Stimulated activated CD4-positive, alpha-beta T cell treated with anti-CD3 and anti-CD28 coated beads, Interleukin-4, amount 100 ng/mL, for 4 hours (primary cell): ENCODE results near the gene NPIPB9.
A peak's percentile ranks its signal among the peaks of the same experiment; 100 is the strongest.
"Not testable (repeated sequence)": the region's sequence is repeated elsewhere in the genome, so short reads cannot be mapped to it uniquely, and the experiment has no call there.

Source experiments
- DNase-seq, 2 experiments: peaks; one replicate each; pipeline ENCODE4 v3.0.0-alpha.2; 2020

Gene NPIPB9

DNA sequence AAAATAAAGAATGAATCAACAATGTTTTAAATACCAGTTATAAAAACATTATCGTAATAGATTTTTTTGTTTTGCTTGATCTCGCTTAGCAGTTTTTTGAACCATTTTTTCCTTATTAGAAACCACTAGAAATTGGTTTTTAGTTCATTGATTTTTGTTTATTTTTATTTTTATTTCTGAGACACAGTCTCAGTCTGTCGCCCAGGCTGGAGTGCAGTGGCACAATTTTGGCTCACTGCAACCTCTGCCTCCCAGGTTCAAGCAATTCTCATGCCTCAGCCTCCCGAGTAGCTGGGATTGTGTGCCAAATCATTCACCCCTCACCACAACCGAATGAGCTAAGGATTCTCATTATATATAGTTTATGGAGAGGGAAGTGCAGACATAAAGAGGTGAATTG is at the start of gene NPIPB9:
Gene NPIPB9 (plus strand): TSS at position 301 of the 400 bp plus-strand sequence.
- DNase-seq, result not testable (repeated sequence)

DNA sequence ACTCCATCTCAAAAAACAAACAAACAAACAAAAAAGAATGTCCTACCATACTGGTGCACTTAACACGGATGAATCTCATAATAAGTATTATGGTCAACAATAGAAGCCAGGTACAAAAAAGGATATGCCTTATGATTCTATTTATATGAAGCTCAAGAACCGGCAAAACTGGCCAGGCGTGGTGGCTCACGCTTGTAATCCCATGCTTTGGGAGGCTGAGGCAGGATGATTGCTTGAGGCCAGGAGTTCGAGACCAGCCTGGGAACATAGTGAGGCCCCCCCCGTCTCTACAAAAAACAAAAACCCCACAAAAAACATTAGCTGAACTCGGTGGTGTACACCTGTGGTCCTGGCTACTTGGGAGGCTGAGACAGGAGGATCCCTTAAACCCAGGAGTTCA is 47.3 kb upstream of the NPIPB9 start:
- DNase-seq, result not testable (repeated sequence)

DNA sequence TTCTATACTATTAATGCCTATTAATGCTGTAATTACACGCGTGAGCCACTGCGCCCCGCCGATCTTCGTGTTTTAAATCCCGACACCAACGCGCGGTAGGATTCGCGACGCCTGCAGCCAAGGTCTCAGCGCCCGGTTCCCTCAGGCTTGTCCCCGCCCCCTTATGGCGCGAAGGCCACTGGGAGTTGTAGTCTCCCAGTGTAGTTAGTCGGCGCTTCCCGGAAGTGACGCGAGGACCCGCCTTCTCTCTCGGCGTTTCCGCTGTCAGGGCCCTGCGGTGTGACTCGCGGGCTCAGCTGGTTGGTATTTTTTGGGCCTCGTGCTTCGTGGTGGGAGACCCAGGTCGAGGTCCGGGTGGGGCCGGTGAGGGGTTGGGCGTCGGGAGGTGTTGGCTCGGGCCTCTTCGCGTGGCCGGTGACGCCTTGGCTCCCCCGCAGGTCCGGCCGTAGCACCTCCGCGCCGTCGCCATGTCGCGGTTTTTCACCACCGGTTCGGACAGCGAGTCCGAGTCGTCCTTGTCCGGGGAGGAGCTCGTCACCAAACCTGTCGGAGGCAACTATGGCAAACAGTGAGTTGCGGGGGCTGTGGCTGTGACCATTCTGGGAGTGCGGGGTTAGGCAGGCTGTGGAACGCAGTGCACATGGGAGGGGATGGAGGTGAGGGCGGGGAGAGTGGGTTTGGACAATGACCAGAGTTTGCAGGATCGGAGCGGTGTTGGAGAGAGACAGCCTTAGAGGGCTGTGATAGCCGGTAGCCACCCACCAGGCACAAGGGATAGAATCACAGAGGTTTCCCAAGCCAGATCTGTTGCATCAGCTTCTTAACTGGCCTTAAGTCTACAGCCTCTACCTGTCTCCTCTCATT is 40.1 kb upstream of the NPIPB9 start, which contains the start of gene EIF3C:
Gene EIF3C (plus strand): TSS at position 245 of the 864 bp plus-strand sequence. CDS start 223 bp downstream, at position 468.
- DNase-seq, result not testable (repeated sequence)

DNA sequence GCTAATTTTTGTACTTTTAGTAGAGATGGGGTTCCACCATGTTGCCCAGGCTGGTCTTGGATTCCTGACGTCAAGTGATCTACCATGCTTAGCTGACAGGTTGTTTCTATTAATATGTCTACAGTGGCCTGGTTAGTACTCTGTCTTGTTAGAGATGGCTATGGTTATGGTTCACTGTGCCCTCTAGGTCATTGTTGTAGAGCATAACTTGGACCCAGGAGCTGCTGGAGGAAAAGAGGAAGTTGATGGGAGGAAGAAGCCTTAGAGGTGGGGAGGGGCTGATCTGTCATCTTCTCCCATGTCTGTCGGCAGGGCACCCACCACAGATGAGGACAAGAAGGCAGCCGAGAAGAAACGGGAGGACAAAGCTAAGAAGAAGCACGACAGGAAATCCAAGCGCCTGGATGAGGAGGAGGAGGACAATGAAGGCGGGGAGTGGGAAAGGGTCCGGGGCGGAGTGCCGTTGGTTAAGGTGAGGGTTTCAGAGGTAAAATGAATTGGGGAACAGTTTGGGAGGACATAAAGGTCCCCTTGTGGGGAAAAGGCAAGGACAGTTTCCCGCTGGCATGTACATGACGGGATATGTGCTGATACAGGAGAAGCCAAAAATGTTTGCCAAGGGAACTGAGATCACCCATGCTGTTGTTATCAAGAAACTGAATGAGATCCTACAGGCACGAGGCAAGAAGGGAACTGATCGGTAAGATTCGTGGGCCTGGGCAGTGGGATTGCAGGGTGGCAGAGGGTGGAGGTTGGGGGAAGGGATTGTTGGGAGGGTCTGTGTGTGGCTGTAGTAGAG is 28.5 kb upstream of the NPIPB9 start:
- DNase-seq, result not testable (repeated sequence)

DNA sequence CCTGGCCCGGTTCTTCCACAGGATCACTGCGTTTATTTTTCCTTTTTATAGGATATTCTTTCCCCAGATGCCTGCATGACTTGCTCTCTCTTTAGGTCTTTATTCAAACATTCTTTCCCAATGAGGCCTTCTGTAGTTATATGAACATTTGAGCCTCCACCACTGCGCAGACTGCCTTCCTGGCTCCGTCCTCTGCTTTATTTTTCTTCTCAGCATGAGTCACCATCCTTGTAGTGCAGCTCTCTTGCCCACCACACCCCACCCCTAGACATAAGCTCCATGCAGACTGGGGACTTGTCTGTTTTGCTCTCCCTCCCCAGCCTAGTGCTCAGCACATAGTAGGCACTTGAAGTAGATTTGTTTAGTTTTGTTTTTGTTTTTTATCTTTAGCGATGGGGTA is 20.3 kb upstream of the NPIPB9 start:
- not testable (repeated sequence) for DNase-seq

DNA sequence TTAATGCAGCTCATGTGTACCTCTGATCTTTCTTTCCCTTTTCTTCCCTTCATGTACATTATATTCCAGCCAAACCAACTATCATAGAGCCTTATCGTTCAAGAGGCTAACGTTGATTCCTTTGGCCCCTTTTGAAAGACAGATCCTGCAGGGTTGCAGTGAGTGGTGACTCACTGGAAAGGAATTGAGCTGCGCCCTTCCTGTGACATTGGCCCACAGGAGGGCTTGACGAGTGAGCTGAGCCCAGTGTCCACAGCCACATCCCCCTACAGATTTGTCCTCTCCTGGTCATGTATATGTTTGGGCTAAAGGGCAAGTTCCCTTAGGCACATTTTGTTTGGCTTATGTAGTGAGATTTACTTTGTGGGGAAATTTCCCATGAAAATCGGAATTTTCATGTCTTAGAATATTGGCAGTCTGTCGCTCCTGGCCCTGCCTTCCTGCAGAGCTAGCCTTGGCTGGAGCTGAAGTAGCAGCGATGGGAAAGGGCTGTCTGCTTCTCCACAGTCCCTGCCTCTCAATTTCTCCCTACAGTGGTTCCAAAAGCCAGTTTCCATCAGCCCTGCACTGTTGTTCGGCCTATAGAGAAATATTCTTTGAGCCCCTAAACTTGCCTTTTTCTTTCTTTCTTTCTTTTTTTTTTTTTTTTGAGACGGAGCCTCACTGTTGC is 19.0 kb upstream of the NPIPB9 start:
- not testable (repeated sequence) for DNase-seq

DNA sequence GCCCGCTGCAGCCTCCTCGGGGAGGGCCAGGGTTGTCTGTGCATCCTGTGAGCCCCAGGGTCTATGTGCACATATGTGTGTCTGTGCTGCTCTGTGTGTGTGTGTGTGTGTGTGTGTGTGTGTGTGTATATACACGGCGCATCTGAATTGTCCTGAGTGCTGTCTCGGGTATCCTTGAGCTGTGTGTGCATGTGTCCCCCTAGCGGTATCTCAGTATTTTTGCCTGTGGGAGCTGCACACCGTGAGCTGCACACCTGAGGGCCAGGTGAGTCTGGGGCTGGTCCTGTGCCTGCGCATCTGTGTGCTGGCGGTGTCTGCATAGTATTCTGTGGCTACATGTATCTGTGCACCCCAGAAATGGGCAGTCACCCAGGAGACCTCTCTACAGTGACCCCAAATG is 11.8 kb upstream of the NPIPB9 start:
- DNase-seq, result not testable (repeated sequence)

DNA sequence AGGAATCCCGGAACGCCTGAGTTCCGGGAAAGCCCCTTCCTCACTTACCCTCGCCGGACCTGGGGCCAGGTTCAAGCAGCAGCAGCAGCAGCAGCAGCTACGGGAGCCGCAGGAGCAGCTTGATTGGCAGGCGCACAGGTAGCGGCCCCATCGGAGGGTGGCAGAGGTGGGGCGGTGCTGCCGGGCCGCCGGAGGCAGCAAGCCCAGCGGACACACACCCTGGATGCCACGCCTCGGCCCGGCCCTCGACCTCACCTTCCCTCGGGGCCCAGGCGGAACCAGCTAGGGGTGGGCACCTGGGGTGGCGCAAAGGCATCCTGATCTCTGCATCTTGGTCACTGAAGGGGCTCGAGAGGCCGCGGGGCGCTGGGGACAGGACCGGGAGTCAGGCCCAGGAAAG is 11.0 kb upstream of the NPIPB9 start:
- not testable (repeated sequence) for DNase-seq

DNA sequence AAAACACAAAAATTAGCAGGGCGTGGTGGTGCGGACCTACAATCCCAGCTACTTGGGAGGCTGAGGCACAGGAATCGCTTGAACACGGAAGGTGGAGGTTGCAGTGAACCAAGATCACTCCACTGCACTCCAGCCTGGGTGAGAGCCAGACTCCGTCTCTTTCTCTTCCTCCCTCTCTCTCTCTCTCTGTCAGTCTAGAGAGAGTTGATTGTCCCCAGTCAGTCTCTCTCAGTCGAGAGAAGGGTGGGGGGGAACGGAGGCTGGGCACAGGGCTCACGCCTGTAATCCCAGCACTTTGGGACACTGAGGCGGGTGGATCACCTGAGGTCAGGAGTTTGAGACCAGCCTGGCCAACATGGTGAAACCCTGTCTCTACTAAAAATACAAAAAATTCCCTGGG is 10.3 kb upstream of the NPIPB9 start:
- not testable (repeated sequence) for DNase-seq

DNA sequence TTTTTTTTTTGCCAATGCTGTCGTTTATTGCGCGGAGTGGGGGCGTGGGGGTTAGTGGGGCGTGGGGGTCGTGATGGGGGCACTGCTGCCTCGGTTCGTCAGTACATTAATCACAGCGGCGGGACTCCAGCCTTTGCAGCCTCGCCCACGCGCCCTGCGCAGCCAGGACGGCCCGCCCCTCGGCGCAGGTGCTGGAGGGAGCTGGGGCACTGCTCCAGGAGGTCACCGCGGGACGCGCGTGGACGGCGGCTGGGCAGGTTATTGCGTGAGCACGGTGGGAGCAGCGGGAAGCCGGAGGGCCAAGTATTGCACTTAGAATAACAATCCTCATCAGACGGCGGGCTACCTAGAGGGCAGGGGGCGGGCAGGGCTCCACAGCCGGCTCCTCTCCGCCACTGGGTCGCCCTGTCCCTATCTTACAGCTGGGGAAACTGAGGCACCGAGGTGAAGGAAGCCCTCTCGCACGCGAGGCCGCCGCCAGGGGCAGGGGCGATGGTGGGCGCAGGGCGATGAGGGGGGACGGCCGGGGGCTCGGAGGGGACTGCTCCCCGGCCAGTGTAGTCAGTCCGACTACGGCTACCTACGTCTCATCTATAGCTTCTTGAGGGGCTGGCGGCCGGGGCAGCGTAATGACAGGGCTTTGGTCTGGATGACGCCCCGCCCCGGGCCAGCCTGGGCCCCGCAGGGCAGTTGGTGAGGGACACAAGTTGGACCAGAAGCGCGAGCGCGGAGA is 4.8 kb upstream of the NPIPB9 start:
- DNase-seq, result not testable (repeated sequence)

DNA sequence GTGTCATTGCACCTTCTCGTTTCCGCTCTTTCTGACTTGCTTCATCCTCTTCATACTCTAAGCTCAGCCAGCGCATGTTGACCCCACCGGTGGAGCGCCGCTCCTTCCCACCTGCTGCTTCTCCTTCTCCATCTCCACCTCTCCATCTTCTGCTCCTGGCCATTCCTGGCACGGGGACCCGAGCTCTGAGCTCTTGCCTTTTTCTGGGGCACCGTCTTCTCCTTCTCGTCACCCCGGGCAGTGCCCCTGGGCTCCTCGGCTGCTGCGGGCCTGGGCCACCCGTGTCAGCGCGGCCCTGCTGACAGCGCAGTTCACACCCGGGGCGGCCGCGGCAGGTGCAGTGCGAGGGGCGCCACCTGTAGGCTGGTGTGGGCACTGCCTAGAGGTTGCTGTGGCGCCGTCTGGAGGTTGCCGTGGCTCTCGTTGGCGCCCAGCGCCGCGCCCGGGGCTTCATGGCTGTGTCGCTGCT is 1.6 kb upstream of the NPIPB9 start:
- peak; percentile 39 to 40 for DNase-seq

DNA sequence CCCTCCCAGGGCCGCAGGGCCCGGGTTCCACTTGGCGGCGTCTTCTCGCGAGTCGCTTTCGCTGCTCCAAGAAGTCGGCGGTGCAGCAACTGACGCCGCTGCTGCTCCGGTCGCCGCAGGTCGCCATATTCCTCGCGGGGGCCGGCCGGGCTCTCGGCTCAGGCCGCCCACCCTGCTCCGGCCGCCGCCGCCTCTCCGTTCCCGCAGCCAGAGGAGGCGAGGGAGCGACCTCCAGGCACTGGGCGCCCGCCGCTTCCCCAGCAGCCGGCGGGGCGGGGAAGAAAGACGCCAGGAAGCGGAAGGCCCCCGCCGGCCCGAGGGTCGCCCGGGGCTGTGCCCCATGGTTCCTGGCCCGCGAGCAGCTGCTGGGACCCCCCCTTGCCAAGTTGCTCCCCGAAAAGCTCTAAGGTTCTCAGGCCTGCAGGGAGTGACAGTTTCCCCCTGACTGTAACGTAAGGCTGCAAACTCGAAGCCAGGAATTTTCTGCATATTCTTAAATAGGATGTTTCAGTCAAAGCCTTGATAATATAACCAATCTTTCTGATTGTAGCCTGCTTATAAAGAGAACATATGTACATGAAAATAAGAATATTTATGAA is 1.0 kb upstream of the NPIPB9 start:
- not testable (repeated sequence) for DNase-seq

DNA sequence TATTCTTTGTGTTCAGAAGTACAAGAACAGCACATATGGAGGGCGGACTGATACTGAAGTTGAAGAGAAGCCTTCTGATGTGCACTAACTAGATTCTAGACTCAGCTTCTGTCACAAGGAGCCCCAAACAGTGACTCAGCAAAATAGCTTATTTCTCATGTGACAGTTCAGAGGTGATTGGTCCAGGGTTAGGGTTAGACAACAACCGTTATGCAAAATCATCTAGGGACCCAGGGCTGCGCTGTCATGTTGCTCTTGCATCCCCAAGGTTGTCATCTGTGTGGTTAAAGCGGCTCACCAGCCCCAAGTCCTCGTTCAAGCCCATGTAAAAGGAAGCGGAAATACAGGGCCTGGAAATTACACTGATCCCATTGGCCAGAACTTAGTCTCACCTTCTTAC is 30.1 kb downstream of the NPIPB9 start:
- DNase-seq, result not testable (repeated sequence)

DNA sequence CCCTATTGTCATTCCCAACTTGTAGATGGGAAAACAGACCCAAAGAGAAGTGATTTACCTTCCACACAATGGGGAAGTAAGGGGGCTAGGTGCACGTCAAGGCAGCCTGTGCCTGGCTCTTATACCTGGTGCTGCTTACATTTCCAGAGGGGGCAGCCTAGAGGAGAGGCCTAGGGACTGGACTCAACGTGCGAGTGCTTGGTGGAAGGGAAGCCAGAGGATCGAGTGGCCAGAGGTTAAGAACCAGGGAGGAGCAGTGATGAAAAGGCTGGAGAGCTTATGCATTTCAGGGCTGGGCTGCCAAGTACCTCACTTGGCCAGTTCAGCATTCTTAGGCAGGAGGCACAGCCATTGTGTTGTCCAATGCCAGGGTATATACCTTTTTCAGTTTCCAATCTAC is 30.8 kb downstream of the NPIPB9 start:
- DNase-seq, result not testable (repeated sequence)

DNA sequence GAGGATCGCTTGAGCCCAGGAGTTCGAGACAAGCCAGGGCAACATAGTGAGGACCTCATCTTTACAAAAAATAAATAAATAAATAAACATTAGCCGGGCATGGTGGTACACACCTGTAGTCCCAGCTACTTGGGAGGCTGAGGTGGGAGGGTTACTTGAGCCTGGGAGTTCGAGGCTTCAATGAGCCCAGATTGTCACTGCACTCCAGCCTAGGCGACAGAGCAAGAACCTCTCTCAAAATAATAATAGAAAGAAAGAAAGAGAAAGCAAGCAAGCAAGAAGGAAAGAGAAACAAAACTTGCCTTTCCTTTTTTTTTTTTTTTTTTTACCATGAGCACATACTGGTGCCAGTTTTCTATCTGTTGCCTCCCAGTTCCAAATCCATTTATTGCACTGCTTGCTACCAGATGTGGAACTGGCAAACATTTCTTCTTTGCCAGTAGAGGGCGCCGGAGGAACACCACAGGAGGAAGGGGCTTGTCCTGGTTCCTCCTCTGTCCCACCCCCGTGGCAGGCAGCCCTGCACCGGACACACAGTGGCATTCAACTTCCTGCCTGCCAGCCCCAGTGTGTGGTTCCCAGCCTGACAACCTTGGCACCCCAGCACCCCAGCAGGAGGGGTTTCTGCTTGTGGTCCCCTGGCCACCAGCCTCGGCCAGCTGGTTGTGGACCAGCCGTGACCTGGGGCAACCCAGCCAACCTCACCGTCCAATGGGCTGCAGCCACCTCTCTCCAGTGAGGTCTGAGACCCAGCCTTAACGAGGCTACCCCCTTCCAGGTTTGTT is 50.8 kb downstream of the NPIPB9 start:
- peak; percentile 33 to 54 for DNase-seq

DNA sequence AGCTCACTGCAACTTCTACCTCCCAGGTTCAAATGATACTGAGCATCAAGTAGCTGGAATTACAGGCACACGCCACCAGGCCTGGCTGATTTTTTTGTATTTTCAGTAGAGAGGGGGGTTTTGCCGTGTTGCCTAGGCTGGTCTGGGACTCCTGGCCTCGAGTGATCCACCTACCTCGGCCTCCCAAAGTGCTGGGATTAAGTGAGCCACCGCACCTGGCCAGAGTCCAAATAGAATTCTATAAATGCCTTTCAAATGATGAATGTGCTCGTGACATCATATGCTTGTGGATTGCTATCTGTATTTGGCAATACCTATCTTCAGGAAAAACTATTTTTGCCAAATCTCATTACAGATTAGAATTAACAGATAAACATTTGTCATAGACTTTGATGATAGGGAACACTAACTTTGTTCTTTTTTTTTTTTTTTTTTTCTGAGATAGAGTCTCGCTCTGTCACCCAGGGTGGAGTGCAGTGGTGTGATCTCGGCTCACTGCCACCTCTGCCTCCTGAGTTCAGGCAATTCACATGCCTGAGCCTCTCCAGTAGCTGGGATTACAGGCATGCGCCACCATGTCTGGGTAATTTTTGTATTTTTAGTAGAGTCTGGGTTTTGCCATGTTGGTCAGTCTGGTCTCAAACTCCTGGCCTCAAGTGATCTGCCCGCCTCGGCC is 56.0 kb downstream of the NPIPB9 start:
- DNase-seq, result not testable (repeated sequence)

DNA sequence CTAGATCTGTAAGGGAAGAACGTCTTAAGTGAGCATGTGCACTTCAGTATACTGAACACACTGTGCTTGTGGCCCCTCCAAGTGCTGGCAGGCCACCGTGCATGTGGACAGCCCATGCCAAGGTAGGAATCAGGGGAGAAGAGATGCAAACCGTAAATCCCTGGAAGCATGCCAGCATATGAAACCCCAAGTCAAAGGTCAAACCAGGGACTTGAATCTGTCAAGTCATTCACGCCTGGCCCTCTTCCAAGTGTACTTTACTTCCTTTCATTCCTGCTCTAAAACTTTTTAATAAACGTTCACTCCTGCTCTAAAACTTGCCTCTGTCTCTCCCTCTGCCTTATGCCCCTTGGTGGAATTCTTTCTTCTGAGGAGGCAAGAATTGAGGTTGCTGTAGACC is 68.4 kb downstream of the NPIPB9 start:
- no peak for DNase-seq

DNA sequence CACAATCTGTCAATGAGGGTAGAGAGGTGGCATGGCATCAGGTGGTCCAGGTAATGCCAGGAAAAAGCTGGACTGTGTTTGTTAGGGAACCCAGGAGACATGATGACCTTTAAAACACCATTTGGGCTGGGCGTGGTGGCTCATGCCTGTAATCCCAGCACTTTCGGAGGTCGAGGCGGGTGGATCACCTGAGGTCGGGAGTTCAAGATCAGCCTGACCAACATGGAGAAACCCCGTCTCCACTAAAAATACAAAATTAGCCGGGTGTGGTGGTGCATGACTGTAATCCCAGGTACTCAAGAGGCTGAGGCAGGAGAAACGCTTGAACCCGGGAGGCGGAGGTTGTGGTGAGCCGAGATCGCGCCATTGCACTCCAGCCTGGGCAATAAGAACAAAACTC is 69.0 kb downstream of the NPIPB9 start:
- DNase-seq, result not testable (repeated sequence)

DNA sequence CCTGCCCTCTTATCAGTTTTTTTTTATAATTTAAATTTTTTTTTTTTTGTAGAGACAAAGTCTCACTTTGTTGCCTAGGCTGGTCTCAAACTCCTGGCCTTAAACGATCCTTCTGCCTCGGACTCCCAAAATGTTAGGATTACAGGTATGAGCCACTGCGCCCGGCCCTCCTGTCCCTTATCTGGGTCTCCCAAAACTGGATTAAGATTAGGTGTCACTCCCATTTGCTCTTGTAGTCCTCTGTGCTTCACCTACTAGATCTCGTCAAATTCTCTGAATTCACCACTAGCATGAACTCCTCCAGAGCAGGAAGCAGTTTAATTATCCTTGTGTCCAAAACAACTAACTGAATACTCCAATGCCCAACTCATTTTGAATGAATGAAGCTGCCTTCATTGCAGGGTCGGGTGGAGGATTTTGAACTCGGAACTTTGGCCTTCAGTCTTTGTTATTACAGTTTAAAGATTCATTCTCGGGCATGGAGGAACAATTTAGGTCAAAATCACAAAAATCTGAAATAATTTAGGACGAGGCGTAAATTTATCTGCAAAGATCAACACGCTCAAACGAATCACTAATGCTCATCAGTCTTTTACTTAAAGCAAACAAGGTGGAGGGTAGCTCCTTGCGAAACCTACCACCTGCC is 70.4 kb downstream of the NPIPB9 start:
- no peak for DNase-seq
